MV-4-11 (cell line): ENCODE results near the gene TMEM108.

Experiments used
- DNase-seq: peaks from one replicate; lab custom pipeline; 2025; lab: John Stamatoyannopoulos, UW

The TMEM108 gene

DNA sequence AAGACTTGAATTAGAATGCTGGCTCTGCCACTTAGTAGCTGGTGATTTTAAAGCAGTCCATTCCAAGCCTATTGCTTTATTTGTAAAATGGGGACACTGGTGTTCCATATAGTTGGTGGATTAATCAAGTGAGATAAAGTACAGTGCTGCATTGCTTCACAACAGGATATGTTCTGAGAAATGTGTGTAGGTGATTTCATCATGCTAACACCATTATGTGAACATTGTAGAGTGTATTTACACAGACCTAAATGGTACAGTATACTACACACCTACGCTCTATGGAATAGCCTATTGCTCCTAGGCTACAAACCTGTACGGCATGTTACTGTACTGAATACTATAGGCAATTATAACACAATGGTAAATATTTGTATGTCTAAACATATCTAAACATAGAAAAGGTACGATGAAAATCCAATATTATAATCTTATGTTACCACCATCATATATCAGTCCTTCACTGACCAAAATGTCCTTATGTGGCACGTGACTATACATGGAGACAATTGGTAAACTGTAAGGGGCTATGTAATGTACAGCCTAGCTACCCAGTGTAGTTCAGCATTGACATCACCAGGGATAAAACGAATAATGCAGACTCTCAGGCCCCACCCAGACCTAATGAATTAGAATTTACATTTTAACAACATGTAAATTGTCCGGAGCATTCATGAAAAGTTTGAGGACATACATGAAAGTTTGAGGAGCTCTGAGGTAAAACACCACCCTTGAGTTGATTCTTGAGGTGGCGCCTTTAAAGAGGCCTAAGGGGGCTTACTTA lies 240.3 kb downstream of the TMEM108 start:
- DNase-seq, result no peak

GRCh38 chr3:133280586-133280985 lies 242.4 kb downstream of the TMEM108 start:
- DNase-seq, result no peak

DNA sequence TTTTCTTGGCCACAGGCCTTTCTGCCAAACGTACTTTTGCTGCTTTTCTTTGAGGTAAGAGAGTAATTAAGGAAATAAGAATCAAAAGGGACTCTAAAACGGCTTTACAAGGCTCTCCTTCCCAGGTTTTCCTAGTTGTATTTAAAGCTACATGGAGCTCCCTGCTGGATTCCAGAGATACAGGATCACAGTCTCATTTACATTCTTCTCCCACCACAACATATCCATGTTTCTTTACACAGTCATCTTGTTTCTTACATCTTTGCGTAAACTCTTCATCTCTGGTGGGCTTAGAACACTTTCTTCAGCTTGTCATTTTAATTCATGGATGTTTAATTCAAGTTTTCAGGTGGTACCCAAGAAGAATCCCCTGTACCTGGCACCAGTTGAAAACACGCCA lies 244.0 kb downstream of the TMEM108 start:
- DNase-seq, result no peak

DNA sequence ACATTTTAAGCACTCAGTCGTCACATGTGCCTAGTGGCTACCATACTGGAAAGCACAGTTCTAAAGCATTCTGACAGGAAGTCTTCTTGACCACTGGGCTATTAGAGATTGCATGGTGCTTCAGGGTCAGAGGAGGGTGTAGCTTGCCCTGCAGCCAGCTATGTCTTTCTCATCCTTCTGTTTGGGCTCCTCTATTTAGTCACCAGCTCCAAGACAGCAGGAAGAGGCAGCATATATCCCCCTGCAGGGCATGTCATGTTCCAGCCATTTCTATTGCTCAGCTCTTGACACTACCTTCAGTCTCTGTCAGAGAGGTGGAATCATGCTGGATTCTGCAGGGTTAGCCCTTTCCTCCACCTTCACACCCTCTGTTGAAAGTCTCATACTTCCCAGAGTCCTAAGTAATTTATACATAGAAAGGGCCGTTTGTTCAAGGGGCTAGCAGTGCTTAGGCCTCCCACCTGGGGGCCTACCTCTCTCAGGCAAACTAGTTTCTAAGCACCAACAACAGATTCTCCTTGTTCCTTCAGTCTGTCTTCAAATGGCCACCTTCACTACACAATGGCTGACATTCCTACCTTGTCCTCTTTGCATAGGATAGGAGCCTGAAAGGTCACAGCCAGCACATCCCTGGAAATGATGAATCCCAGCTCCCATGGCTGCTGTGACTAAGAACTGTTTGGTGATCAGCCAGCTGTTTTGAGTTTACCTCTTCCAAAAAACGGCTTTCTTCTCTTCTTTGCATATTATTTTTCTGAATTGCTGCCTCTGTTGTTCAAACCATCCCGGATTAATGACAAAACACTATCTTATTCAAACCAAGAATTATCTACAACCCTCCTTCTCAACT lies 246.0 kb downstream of the TMEM108 start:
- DNase-seq, result no peak

DNA sequence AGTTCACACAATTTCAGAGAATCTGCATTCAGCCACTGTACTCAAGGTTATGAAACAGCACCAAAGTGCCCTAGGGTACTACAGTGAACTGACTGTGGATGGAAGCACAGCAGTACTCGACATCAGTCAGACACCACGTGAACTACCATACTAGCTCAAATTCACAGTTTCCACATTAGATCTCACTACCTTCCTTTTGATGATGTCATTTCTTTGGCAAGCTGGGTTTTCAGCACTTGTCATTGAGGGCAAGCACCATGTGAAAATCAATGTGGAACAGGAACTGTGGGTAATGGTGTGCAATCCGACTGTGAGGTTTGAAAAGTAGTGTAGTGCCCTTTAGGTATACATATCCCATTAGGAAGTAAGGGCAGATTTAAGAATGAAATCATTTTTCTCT lies 251.1 kb downstream of the TMEM108 start:
- DNase-seq, result no peak

- DNase-seq, result no peak
These were observed 254.1 kb downstream of the TMEM108 start for GRCh38 chr3:133292296-133292695.

DNA sequence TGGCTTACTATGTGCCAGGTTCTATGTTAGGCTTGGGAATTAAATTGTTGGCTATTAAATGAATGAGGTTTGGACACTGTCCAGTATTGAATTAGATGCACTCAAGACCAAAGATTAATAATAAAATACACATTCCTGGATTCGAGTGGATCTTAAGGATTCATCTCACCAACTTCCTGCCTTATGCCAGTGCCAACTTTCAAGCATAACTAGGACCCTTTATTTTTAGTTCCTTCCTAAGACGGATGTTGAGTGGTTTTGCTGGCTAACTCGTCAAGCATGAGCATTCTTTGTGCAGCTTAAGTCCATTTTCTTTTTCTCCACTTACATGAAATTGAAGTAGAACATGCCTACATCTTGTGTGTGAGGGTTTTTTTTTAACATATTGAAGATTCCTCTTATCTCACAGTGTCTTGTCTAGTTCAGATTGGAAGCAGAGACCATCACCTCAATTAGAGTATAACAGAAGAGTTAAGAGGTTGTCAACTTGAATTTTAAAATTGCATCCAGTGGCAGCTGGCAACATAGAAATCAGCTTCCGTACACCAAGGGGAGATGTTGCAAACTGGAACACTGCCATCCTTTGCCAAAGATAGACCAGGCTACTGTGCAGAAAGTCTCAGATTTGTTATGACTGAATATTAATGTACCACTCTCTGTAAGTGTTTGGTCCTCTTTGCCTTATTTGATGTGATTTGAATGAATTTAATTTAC lies 255.4 kb downstream of the TMEM108 start:
- no peak for DNase-seq

GRCh38 chr3:133294253-133294652 lies 256.1 kb downstream of the TMEM108 start:
- DNase-seq, result no peak

DNA sequence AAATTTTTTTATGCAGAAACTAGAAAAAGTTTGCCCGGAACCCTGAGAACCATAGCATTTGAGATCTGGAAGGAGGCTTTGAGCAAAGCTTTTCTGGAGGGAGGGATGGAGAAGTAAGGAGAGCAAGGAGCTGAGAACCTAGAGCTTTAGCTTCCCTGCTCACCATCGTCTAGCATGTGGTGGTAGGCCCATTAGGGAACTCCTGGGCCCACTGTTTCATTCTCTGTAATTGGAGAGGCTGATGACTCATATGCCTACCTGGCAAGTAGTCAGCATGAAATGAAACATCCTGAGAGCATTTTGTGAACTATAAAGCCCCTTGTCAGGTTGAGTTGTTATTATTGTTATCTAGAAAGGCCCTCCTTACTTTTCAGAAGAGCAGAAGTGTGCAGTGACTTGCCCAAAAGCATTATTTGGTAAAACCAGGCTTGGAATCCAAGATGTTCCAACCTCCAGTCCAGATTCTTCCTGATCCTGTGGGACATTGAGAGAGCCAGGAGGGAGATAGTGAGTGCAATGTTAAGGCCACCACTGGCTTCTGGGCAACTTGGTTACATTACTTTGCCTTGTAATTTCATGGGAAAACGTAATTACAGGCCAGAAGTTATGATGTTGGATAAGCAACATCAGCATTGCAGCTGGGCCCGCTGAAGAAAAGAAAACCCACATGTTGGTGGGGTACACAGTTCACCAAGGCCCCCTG lies 257.2 kb downstream of the TMEM108 start:
- DNase-seq, result no peak

GRCh38 chr3:133295944-133296917 lies 258.0 kb downstream of the TMEM108 start:
- DNase-seq, result no peak

GRCh38 chr3:133296981-133297380 lies 258.8 kb downstream of the TMEM108 start:
- no peak for DNase-seq

DNA sequence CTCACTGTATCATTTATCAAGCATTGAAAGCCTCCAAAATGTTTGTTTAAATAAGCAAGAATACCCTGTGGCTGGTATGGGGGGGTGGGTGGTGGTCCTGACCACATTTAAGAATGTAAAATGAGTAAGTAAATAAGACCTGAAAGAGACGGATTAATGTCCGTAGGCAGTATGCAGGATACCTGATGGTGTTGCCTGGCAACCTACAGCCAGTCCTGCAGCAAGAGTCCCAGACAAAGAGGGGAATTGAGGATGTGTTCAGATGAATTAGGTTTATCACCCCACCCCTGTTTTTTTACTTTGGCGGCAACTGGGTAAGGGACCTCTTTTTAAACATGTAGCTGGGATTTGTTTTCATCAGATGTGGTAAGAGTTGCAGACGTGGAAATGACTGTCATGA lies 261.9 kb downstream of the TMEM108 start:
- no peak for DNase-seq

DNA sequence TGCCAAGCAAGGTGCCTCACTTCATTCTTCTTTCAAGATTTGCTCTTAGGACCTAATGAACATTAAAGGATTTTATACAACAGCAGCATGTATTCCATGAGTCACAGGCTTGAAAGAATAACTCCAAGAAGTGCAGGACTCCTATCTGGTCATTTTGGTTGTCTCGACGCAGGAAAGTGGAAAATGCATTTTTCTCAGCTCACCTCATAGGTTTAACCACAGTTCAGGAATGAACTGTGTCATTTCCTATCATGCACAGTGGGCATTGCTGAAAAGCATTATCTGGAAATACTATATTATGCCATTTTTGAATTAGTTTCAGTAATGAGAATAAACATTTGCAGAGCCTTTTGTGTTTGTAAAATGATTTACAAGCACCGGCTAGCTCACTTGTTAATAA lies 263.0 kb downstream of the TMEM108 start:
- DNase-seq, result no peak

GRCh38 chr3:133301731-133302130 lies 263.5 kb downstream of the TMEM108 start:
- no peak for DNase-seq

DNA sequence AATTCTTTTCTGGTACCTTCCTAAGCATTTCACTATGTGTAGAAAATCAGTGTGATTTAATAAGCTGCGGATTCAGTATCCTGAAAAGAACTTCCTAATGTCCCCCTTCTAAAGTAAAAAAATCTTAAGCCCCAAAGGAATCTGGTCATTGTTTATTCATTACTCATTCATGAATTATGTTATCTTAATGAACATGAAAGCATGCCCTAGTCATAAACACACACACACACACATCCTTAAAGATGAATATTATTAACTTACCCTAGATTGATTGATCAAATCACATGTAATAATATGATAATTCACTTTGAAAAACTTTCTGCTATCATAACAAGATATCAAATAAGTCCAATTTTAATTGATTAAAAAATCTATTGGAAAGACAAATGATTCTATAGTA lies 265.2 kb downstream of the TMEM108 start:
- DNase-seq, result no peak

DNA sequence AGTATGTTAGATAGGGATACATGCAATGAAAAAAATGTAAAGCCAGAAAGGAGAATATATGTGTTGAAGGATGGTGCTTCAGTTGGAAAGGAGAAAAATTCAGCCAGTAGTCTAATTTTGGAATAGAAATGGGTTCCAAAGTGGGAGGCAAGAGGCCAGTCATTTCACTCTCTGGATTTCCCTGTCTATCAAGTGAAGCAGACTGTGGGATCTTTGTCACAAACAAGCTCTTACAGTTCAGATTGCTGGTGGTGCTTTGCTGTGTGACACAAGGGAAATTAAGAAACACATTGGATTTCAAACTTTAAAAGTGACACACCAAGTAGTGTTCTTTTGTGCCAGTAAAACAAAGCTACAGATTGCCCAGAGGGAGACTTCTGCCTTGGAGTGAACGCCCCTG lies 279.7 kb downstream of the TMEM108 start:
- no peak for DNase-seq

DNA sequence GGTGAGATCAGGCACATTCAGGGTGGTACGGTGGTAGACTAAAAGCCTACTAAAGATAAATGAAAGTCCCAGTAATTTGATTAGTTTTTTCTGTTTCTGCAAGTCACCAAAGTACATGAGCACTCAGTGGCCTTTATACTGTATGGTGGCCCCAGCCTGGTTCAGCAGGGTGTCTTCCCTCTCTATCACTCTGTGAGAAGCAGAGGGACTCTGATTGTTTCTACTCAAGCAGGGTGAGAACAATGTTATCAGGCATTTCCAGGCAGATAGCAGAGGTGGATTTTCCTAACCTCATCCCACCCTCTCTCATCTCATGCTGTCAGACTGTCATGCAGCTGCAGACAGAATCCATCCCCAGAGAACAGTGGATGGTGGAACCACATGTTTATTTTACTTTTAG lies 290.2 kb downstream of the TMEM108 start:
- no peak for DNase-seq

DNA sequence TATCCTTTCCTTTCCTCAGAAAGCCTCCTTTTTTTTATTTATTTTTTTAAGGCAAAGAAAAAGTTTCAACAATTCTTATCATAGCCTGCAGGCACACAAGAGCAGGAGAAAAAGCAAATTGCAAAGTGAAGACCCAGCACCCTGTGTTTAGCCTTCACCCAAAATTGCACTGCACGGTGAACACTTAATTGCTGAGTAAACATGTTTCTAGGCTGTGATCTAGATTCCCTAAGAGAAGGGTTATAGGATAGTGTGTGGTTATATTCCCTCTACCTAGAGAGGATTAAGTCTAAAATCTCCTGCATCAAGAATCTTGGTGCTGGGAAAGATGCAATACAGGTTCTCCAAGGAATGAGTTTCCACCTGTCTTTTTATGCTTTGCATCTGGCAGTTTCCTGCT lies 291.4 kb downstream of the TMEM108 start:
- DNase-seq, result no peak

- DNase-seq, result no peak
These were observed 291.9 kb downstream of the TMEM108 start for GRCh38 chr3:133330065-133330464.

- DNase-seq, result no peak
These were observed 292.3 kb downstream of the TMEM108 start for GRCh38 chr3:133330522-133330921.

GRCh38 chr3:133354721-133355120 lies 316.5 kb downstream of the TMEM108 start:
- no peak for DNase-seq
